Loucy (cell line): Measurements from ENCODE around the gene MUC3A.

Experiments
- H2AFZ ChIP-seq: fragments of 200-600 bp; sonication (generic); 2 replicates; pipeline ENCODE4 v1.6.0; 2016; ENCODE audit warnings: antibody characterized with exemption, mild to moderate bottlenecking, low read length, moderate library complexity
- H3F3A ChIP-seq: fragments of 200-600 bp; 2 replicates; pipeline ENCODE4 v1.6.0; 2016; ENCODE audit warnings: antibody characterized with exemption, low read depth, mild to moderate bottlenecking
- H3K27me3 ChIP-seq: fragments of 200-600 bp; sonication (generic); 2 replicates; pipeline ENCODE4 v1.6.1; 2014; ENCODE audit warnings: low read length, mild to moderate bottlenecking; ENCODE audit not compliant: insufficient read depth, poor library complexity, severe bottlenecking
- H3K36me3 ChIP-seq: fragments of 200-600 bp; sonication (generic); 2 replicates; pipeline ENCODE4 v1.6.1; 2016; ENCODE audit warnings: low read length; ENCODE audit not compliant: insufficient read depth
- H3K4me1 ChIP-seq: fragments of 200-600 bp; sonication (generic); 2 replicates; pipeline ENCODE4 v1.5.1; 2014; ENCODE audit warnings: low read length, mild to moderate bottlenecking; ENCODE audit not compliant: insufficient read depth, poor library complexity, severe bottlenecking
- H3K4me2 ChIP-seq: fragments of 200-600 bp; sonication (generic); 2 replicates; pipeline ENCODE4 v1.6.0; 2014; ENCODE audit warnings: antibody characterized with exemption, low read length, low read depth, mild to moderate bottlenecking; ENCODE audit not compliant: poor library complexity, severe bottlenecking
- H3K4me3 ChIP-seq: fragments of 200-600 bp; sonication (generic); 2 replicates; pipeline ENCODE4 v1.5.1; 2014; ENCODE audit warnings: low read length, mild to moderate bottlenecking, mixed read lengths; ENCODE audit not compliant: poor library complexity, severe bottlenecking
- H3K79me2 ChIP-seq: fragments of 200-600 bp; sonication (generic); 2 replicates; pipeline ENCODE4 v1.6.1; 2014; ENCODE audit warnings: low read length; ENCODE audit not compliant: insufficient read depth
- H3K9ac ChIP-seq: fragments of 200-600 bp; sonication (generic); 2 replicates; pipeline ENCODE4 v1.6.0; 2014; ENCODE audit warnings: mild to moderate bottlenecking, low read depth, low read length, moderate library complexity; ENCODE audit not compliant: poor library complexity, severe bottlenecking
- H3K9me2 ChIP-seq: fragments of 200-600 bp; sonication (generic); replicated peaks from 2 replicates; pipeline ENCODE4 v1.6.1; 2016; ENCODE audit warnings: low read depth, low read length, mixed read lengths
- H3K9me3 ChIP-seq: fragments of 200-600 bp; sonication (generic); 2 replicates; pipeline ENCODE4 v1.6.1; 2014; ENCODE audit warnings: mild to moderate bottlenecking, antibody characterized with exemption, low read length, low read depth; ENCODE audit not compliant: insufficient read depth
- H4K20me1 ChIP-seq: fragments of 200-600 bp; sonication (generic); 2 replicates; pipeline ENCODE4 v1.6.0; 2014; ENCODE audit warnings: antibody characterized with exemption, low read length, mild to moderate bottlenecking; ENCODE audit not compliant: insufficient read depth, poor library complexity, severe bottlenecking
- EZH2phosphoT487 ChIP-seq: fragments of 200-600 bp; IDR thresholded peaks from 2 replicates; pipeline ENCODE4 v1.6.1; 2018; ENCODE audit warnings: antibody characterized with exemption, mild to moderate bottlenecking, moderate library complexity, borderline replicate concordance
- TF ChIP-seq, protein P1 (sequence below): fragments of 200-600 bp; sonication (generic); conservative IDR thresholded peaks from 2 replicates; pipeline ENCODE4 v1.5.1; 2014; ENCODE audit warnings: mild to moderate bottlenecking, antibody characterized with exemption, low read length

The MUC3A gene

DNA sequence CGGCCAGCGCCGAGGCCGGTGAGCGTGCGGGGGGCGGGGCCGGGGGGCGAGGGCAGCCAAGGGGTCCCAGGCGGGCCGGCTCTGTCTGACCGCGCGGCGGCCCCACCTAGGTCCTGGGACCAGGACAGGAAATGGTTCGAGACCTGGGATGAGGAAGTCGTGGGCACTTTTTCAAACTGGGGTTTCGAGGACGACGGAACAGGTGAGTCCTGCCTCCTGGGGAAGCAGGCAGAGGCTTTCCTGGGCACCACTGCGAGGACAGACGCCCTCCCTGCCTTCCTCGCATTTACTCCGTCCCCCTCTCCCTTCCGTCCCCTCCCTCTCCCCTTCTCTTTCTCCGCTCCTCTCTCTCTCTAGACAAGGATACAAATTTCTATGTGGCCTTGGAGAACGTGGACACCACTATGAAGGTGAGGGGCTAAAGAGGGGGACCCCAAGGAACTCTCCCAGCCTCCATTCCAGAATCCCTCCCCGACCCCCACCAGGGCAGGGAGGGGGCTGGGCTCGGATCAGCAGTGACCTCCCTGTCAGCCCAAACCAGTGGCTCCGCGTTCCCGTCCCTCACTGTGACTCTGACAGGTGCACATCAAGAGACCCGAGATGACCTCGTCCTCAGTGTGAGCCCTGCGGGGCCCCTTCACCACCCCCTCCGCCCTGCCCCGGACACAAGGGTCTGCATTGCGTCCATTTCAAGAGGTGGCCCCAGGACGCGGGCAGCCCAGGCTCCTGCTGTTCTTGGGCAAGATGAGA, 17.4 kb downstream of the MUC3A start:
- 0 out of 2 replicates have a peak overlapping the region, but pooled peaks have one; percentile 8 for H2AFZ ChIP-seq
- peaks cover 4% of the 10 kb centered on the region for H3K4me1 ChIP-seq
- H3K4me2 ChIP-seq: peak overlapping the region; percentile 67

DNA sequence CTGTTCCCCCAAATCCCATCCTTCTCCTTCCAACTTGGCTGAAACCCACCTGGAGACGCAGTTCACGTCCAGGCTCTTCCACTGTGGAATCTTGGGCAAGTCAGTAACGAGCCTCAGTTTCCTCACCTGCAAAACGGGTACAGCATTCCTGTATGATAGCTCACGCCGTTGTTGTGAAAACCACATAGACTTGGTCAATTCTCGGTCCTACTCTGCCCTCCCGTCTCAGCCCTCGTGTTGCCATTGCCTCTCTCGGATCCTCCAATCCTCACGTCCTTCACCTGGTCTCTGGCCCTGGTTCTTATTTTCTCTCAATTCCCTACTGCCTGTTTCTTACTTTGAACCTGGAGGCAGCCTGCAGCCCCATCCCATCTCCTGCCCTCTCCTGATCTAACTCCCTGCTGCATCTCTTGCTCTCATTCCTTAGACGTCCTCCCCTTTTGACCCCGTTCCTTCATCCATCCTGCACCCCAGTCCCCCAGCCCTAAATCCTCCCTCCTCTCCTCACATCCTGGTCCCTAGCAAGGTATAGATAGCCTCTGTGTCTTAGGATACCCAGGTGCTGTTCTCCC, 18.0 kb downstream of the MUC3A start:
- H3K9ac ChIP-seq: no peak overlapping the region
- no peak overlapping the region for H3K4me2 ChIP-seq
- no peaks in the 10 kb centered on the region for H3F3A ChIP-seq
- TF ChIP-seq EZH2phosphoT487: no peak
- TF ChIP-seq, protein P1, sequence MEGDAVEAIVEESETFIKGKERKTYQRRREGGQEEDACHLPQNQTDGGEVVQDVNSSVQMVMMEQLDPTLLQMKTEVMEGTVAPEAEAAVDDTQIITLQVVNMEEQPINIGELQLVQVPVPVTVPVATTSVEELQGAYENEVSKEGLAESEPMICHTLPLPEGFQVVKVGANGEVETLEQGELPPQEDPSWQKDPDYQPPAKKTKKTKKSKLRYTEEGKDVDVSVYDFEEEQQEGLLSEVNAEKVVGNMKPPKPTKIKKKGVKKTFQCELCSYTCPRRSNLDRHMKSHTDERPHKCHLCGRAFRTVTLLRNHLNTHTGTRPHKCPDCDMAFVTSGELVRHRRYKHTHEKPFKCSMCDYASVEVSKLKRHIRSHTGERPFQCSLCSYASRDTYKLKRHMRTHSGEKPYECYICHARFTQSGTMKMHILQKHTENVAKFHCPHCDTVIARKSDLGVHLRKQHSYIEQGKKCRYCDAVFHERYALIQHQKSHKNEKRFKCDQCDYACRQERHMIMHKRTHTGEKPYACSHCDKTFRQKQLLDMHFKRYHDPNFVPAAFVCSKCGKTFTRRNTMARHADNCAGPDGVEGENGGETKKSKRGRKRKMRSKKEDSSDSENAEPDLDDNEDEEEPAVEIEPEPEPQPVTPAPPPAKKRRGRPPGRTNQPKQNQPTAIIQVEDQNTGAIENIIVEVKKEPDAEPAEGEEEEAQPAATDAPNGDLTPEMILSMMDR: no peak
- H3K27me3 ChIP-seq: no peaks in the 10 kb centered on the region
- H4K20me1 ChIP-seq: no peaks in the 10 kb centered on the region
- H2AFZ ChIP-seq: no peak overlapping the region
- H3K4me3 ChIP-seq: no peak overlapping the region
- peaks cover 4% of the 10 kb centered on the region for H3K4me1 ChIP-seq
- H3K9me3 ChIP-seq: no peaks in the 10 kb centered on the region
- H3K79me2 ChIP-seq: no peaks in the 10 kb centered on the region
- no peaks in the 10 kb centered on the region for H3K9me2 ChIP-seq
- H3K36me3 ChIP-seq: no peaks in the 10 kb centered on the region

More for the DNA sequence above, 17.4 kb downstream of the MUC3A start:
- Histone ChIP-seq H3K9me2 (no peaks in the 10 kb centered on the region), H3K27me3 (no peaks in the 10 kb centered on the region), H4K20me1 (no peaks in the 10 kb centered on the region), H3K9me3 (no peaks in the 10 kb centered on the region), H3F3A (no peaks in the 10 kb centered on the region), H3K9ac (no peak overlapping the region), H3K79me2 (no peaks in the 10 kb centered on the region), H3K36me3 (no peaks in the 10 kb centered on the region), H3K4me3 (peak overlapping the region; percentile 69)
- TF ChIP-seq EZH2phosphoT487: no peak
- TF ChIP-seq, protein P1: no peak

DNA sequence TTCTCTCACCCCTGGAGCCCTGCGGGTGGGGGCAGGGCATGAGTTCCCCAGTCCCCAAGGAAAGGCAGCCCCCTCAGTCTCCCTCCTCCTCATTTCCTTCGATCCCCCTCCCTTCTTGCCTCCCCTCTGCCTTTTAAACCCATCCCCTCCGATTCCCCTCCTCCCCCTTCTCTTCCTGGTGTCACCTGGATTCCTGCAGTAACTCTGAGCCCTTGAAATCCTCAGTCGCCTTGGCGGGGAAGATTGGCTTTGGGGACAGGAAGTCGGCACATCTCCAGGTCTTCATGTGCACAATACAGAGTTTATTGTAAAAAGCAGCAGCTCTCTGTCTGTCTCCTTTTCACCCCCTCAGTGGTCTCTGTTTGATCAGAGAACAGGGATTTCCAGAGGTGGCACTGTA, 18.7 kb downstream of the MUC3A start:
- no peak overlapping the region for H3K9ac ChIP-seq
- H3K4me3 ChIP-seq: no peak overlapping the region
- H3F3A ChIP-seq: no peaks in the 10 kb centered on the region
- H3K9me2 ChIP-seq: no peaks in the 10 kb centered on the region
- no peaks in the 10 kb centered on the region for H3K27me3 ChIP-seq
- TF ChIP-seq, protein P1: no peak
- TF ChIP-seq EZH2phosphoT487: no peak
- no peaks in the 10 kb centered on the region for H3K9me3 ChIP-seq
- H3K36me3 ChIP-seq: no peaks in the 10 kb centered on the region
- no peaks in the 10 kb centered on the region for H3K79me2 ChIP-seq
- H4K20me1 ChIP-seq: no peaks in the 10 kb centered on the region
- peaks cover 4% of the 10 kb centered on the region for H3K4me1 ChIP-seq
- no peak overlapping the region for H3K4me2 ChIP-seq
- H2AFZ ChIP-seq: no peak overlapping the region
